PFSK-1 (cell line): ENCODE results near the gene OXSM.

Experiments
- FOXP2 ChIP-seq: optimal IDR thresholded peaks from 2 replicates; pipeline ENCODE3; 2011; ENCODE audit warnings: borderline replicate concordance, control low read depth, inconsistent platforms; ENCODE audit not compliant: insufficient read depth; ENCODE audit errors: extremely low read length, extremely low read depth
- POLR2AphosphoS5 ChIP-seq: IDR thresholded peaks from 2 replicates; pipeline ENCODE4 v1.6.1; 2012; ENCODE audit warnings: low read depth, mild to moderate bottlenecking, control low read depth, low read length, moderate library complexity
- SIN3A ChIP-seq: IDR thresholded peaks from 2 replicates; pipeline ENCODE4 v1.6.1; 2012; ENCODE audit warnings: mild to moderate bottlenecking, low read length, moderate library complexity, borderline replicate concordance; ENCODE audit not compliant: insufficient read depth
- TAF1 ChIP-seq: IDR thresholded peaks from 2 replicates; pipeline ENCODE4 v1.6.1; 2012; ENCODE audit warnings: low read length, control low read depth, borderline replicate concordance; ENCODE audit not compliant: insufficient read depth
- TF ChIP-seq, protein P1 (sequence below), 2 experiments: IDR thresholded peaks; 2 replicates each; pipeline versions ENCODE4 v1.6.1 to v1.8.0; 2011 to 2012; ENCODE audit warnings: low read depth in 2 of 2, low read length in 2 of 2, control low read depth in 1 of 2, inconsistent platforms in 1 of 2, mild to moderate bottlenecking in 1 of 2, moderate library complexity in 1 of 2; ENCODE audit not compliant: insufficient read depth in 1 of 2

OXSM gene

GRCh38 chr3:25820816-25821486 lies 31.1 kb downstream of the OXSM start:
- TF ChIP-seq POLR2AphosphoS5 = no peak
- TF ChIP-seq SIN3A = no peak
- TF ChIP-seq, protein P1, sequence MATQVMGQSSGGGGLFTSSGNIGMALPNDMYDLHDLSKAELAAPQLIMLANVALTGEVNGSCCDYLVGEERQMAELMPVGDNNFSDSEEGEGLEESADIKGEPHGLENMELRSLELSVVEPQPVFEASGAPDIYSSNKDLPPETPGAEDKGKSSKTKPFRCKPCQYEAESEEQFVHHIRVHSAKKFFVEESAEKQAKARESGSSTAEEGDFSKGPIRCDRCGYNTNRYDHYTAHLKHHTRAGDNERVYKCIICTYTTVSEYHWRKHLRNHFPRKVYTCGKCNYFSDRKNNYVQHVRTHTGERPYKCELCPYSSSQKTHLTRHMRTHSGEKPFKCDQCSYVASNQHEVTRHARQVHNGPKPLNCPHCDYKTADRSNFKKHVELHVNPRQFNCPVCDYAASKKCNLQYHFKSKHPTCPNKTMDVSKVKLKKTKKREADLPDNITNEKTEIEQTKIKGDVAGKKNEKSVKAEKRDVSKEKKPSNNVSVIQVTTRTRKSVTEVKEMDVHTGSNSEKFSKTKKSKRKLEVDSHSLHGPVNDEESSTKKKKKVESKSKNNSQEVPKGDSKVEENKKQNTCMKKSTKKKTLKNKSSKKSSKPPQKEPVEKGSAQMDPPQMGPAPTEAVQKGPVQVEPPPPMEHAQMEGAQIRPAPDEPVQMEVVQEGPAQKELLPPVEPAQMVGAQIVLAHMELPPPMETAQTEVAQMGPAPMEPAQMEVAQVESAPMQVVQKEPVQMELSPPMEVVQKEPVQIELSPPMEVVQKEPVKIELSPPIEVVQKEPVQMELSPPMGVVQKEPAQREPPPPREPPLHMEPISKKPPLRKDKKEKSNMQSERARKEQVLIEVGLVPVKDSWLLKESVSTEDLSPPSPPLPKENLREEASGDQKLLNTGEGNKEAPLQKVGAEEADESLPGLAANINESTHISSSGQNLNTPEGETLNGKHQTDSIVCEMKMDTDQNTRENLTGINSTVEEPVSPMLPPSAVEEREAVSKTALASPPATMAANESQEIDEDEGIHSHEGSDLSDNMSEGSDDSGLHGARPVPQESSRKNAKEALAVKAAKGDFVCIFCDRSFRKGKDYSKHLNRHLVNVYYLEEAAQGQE (IDR thresholded peaks at IDR 0.05; ENCODE audit: insufficient read depth in 1 of 2, low read depth in 2 of 2, low read length in 2 of 2) = no peak
- no peak for TF ChIP-seq FOXP2

GRCh38 chr3:25821746-25822573 lies 32.1 kb downstream of the OXSM start:
- TF ChIP-seq, protein P1 (IDR thresholded peaks at IDR 0.05; ENCODE audit: insufficient read depth in 1 of 2, low read depth in 2 of 2, low read length in 2 of 2) = no peak
- no peak for TF ChIP-seq SIN3A
- no peak for TF ChIP-seq POLR2AphosphoS5
- TF ChIP-seq TAF1 = no peak

DNA sequence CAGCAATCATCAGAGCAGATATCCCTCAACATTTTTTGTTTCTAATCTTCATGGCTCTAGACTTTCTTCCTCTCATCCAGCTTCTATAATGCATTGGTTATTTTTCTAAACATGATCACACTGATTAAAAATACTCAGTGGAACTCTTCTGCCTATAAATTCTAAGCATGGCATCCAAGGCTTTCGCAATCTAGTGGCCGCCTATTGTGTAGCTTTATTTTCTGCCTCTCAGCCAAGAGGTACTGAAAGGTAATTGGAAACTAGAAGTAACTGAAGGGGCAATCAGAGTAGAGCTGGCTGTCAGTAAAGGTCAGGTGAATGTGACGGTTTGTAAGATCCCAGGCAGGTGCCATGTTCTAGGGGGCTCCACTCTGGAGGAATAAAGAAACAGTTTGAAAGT lies 33.4 kb downstream of the OXSM start:
- TF ChIP-seq TAF1 (no peak), FOXP2 (no peak), POLR2AphosphoS5 (no peak), SIN3A (no peak)
- TF ChIP-seq, protein P1 (IDR thresholded peaks at IDR 0.05; ENCODE audit: insufficient read depth in 1 of 2, low read depth in 2 of 2, low read length in 2 of 2) = no peak

- TF ChIP-seq SIN3A (no peak), FOXP2 (no peak), TAF1 (no peak), POLR2AphosphoS5 (no peak)
- TF ChIP-seq, protein P1 (IDR thresholded peaks at IDR 0.05; ENCODE audit: insufficient read depth in 1 of 2, low read depth in 2 of 2, low read length in 2 of 2) = no peak
Observed at GRCh38 chr3:25826510-25826909, 36.6 kb downstream of the OXSM start.
